ENCODE measurements around the gene SYT2. TPM values are rescaled to one million over a fixed set of nuclear protein-coding genes. Genes with fewer than 3 reads are reported as not detected.
"Not testable (repeated sequence)": the region's sequence is repeated elsewhere in the genome, so short reads cannot be mapped to it uniquely, and the experiment has no call there.

The SYT2 gene
- total and polyA plus RNA-seq, 2 donors from 2014 or later, result 0.15 to 0.19 TPM

DNA sequence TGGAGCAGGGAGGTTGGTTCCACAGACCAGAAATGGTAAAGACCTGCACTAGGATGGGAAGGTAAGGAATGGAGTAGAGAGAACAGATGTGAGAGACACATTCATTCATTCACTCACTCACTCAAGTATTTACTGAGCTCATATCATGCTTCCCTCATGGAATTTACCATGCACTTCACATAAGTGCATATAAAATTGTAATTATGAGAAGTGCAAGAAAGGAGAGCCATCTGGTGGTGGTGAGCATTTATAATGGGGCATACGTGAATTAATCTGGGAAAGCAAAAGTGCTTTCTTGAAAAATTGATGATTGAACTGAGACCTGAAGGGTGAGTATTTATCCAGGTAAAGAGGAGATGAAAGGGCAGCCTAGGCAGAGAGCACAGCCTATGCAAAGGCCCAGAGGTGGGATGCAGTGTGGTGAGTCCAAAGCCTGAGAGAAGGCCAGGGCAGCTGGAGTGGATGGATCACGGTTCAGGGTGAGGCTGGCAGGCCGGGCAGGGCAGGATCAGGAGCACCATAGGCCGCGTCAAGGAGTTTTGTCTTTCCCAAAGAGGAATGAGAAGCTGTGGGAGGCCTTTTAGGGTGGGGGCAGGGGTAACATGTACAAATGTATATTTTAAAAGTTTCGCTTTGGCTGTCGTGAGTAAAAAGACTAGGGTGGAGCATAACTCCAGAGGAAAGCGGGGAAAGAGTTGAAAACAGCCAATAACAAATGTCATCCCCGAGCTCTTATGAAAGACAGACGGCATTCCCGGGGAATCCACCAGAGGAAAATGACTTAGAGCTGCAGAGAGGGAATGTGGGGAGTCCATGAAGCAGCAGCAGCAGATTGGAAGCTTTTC, 95.7 kb downstream of the SYT2 start:
- DNase-seq, result peak in 1 of 5 donors; percentile 43
- H3K4me1 ChIP-seq (ENCODE audit: control insufficient read depth in 2 of 3, insufficient read depth in 2 of 3, low read depth in 1 of 3, low read length in 3 of 3), result peaks cover 0 to 12% (median 0%) of the 10 kb centered on the region in 3 donors
- intact Hi-C loops (cut with DNase I); H3K27ac ChIP-seq (ENCODE audit: low read depth in 2 of 2, low read length in 2 of 2); FAIRE-seq; H3K9me3 ChIP-seq (ENCODE audit: control insufficient read depth in 2 of 3, insufficient read depth in 1 of 3, low read length in 3 of 3); H3K9ac ChIP-seq (ENCODE audit: low read length in 3 of 3); H3K27me3 ChIP-seq (ENCODE audit: control insufficient read depth, insufficient read depth, low read length); H3K36me3 ChIP-seq (ENCODE audit: control insufficient read depth in 2 of 3, insufficient read depth in 3 of 3, low read length in 3 of 3); H3K4me3 ChIP-seq (ENCODE audit: low read length in 3 of 3): not testable (repeated sequence)

DNA sequence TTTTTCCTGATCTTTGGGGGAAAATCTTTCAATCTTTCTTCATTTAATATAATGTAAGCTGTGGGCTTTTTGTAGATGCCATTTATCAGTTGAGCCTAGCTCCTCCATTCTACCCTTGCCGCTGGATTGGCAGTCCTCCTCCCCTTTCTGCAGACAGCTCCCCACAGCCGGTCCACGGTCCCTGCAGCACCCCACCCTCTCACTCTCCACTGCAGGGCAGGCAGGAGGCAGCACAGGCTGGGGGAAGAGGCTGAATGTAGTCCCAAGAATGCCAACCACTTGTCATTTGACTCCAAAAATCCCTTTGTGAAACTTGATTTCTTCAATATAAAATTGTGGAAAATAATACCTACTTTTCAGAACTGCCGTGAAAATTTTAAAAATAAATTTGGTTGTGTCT, 96.7 kb downstream of the SYT2 start:
- no peak for FAIRE-seq
- H3K9me3 ChIP-seq (ENCODE audit: control insufficient read depth in 2 of 3, insufficient read depth in 1 of 3, low read length in 3 of 3), result no peaks in the 10 kb centered on the region
- H3K36me3 ChIP-seq (ENCODE audit: control insufficient read depth in 2 of 3, insufficient read depth in 3 of 3, low read length in 3 of 3), result no peaks in the 10 kb centered on the region
- H3K4me1 ChIP-seq (ENCODE audit: control insufficient read depth in 2 of 3, insufficient read depth in 2 of 3, low read depth in 1 of 3, low read length in 3 of 3), result peaks cover 0 to 12% (median 0%) of the 10 kb centered on the region in 3 donors
- H3K27me3 ChIP-seq (ENCODE audit: control insufficient read depth, insufficient read depth, low read length), result no peaks in the 10 kb centered on the region
- intact Hi-C loops (cut with DNase I), result no loop called here
- no peak overlapping the region for H3K4me3 ChIP-seq (ENCODE audit: low read length in 3 of 3)
- TF ChIP-seq, protein P1, sequence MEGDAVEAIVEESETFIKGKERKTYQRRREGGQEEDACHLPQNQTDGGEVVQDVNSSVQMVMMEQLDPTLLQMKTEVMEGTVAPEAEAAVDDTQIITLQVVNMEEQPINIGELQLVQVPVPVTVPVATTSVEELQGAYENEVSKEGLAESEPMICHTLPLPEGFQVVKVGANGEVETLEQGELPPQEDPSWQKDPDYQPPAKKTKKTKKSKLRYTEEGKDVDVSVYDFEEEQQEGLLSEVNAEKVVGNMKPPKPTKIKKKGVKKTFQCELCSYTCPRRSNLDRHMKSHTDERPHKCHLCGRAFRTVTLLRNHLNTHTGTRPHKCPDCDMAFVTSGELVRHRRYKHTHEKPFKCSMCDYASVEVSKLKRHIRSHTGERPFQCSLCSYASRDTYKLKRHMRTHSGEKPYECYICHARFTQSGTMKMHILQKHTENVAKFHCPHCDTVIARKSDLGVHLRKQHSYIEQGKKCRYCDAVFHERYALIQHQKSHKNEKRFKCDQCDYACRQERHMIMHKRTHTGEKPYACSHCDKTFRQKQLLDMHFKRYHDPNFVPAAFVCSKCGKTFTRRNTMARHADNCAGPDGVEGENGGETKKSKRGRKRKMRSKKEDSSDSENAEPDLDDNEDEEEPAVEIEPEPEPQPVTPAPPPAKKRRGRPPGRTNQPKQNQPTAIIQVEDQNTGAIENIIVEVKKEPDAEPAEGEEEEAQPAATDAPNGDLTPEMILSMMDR (IDR thresholded peaks at IDR 0.05; ENCODE audit: borderline replicate concordance, extremely low read depth, insufficient read depth), result no peak
- no peak for DNase-seq
- H3K9ac ChIP-seq (ENCODE audit: low read length in 3 of 3), result no peak overlapping the region
- H3K27ac ChIP-seq (ENCODE audit: low read depth in 2 of 2, low read length in 2 of 2), result no peak overlapping the region

- H3K27ac ChIP-seq (ENCODE audit: low read depth in 2 of 2, low read length in 2 of 2); H3K9ac ChIP-seq (ENCODE audit: low read length in 3 of 3); DNase-seq; intact Hi-C loops (cut with DNase I); FAIRE-seq; H3K9me3 ChIP-seq (ENCODE audit: control insufficient read depth in 2 of 3, insufficient read depth in 1 of 3, low read length in 3 of 3); H3K36me3 ChIP-seq (ENCODE audit: control insufficient read depth in 2 of 3, insufficient read depth in 3 of 3, low read length in 3 of 3); H3K27me3 ChIP-seq (ENCODE audit: control insufficient read depth, insufficient read depth, low read length); H3K4me3 ChIP-seq (ENCODE audit: low read length in 3 of 3): not testable (repeated sequence)
- H3K4me1 ChIP-seq (ENCODE audit: control insufficient read depth in 2 of 3, insufficient read depth in 2 of 3, low read depth in 1 of 3, low read length in 3 of 3), result peaks cover 0 to 12% (median 0%) of the 10 kb centered on the region in 3 donors
Observed at GRCh38 chr1:202612036-202612435, 98.2 kb downstream of the SYT2 start.

- no peaks in the 10 kb centered on the region for H3K9me3 ChIP-seq (ENCODE audit: control insufficient read depth in 2 of 3, insufficient read depth in 1 of 3, low read length in 3 of 3)
- H3K4me3 ChIP-seq (ENCODE audit: low read length in 3 of 3), result no peak overlapping the region
- TF ChIP-seq, protein P1 (IDR thresholded peaks at IDR 0.05; ENCODE audit: borderline replicate concordance, extremely low read depth, insufficient read depth), result no peak
- no peak overlapping the region for H3K9ac ChIP-seq (ENCODE audit: low read length in 3 of 3)
- H3K36me3 ChIP-seq (ENCODE audit: control insufficient read depth in 2 of 3, insufficient read depth in 3 of 3, low read length in 3 of 3), result no peaks in the 10 kb centered on the region
- no peak for FAIRE-seq
- no peak overlapping the region for H3K27ac ChIP-seq (ENCODE audit: low read depth in 2 of 2, low read length in 2 of 2)
- H3K27me3 ChIP-seq (ENCODE audit: control insufficient read depth, insufficient read depth, low read length), result no peaks in the 10 kb centered on the region
- intact Hi-C loops (cut with DNase I), result no loop called here
- H3K4me1 ChIP-seq (ENCODE audit: control insufficient read depth in 2 of 3, insufficient read depth in 2 of 3, low read depth in 1 of 3, low read length in 3 of 3), result no peaks in the 10 kb centered on the region
- DNase-seq, result no peak
Observed at GRCh38 chr1:202605515-202605914, 104.7 kb downstream of the SYT2 start.
